Stimulated activated CD4-positive, alpha-beta T cell treated with anti-CD3 and anti-CD28 coated beads, Interleukin-4, amount 100 ng/mL, for 48 hours (primary cell): Measurements from ENCODE around the gene DUOXA2.

ENCODE experiments used
- DNase-seq, 2 donors: peaks; one replicate each; pipeline ENCODE4 v3.0.0-alpha.2; 2020; ENCODE audit warnings: low read depth in 2 of 2

The DUOXA2 gene

DNA sequence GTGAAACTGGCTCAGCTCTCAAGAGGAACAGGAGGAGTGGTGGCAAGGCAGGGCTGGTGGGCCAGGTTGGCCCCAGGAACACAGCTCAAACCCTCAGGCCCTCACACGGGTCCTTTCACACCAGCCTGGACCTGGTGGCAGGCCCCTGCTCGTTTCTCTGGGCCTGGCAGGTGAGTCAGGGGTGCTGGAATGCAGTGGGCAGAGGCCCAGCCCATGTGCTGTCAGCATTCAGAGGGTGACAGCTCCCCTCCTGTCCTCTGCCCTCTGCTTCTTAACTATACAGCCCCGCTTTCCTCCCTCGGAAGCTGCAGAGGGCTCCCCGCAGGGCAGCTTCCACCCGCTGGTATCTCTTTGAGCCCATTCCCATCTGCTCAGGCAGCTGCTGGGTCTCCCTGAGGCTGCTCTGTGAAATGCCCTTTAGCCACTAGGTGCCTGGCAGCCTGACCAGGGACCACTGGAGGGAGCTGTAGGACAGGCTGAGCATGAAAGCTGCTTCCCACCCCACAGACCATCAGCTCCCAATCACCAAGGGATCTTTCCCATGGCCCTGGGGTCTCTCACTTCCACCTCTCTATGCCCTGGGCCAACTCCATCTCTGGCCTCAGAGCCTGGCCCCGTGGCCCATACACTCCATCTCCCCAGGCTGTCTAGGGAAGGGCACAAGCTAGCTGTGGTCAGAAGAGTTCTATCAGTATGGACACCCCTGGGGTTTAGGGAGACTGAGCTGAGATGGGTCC lies 48.8 kb downstream of the DUOXA2 start:
- peak; percentile 50 to 54 for DNase-seq

DNA sequence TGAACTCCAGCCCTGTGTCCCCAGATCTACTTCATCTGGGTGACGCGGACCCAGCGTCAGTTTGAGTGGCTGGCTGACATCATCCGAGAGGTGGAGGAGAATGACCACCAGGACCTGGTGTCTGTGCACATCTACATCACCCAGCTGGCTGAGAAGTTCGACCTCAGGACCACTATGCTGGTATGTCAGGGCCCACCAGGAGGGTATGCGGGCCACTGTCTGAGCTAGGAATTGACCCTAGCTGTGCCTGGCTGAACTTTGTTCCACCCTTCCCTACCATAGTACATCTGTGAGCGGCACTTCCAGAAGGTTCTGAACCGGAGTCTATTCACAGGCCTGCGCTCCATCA lies 49.4 kb downstream of the DUOXA2 start:
- no peak for DNase-seq

DNA sequence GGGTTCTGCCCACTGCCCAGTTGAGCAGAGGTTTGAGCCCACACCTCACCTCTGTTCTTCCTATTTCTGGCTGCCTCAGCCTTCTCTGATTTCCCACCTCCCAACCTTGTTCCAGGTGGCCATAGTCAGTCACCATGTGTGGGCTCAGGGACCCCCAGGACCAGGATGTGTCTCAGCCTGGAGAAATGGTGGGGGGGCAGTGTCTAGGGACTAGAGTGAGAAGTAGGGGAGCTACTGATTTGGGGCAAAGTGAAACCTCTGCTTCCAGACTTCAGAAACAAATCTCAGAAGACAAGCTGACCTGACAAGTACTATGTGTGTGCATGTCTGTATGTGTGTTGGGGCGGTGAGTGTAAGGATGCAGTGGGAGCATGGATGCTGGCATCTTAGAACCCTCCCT lies 50.8 kb downstream of the DUOXA2 start:
- DNase-seq, result no peak

DNA sequence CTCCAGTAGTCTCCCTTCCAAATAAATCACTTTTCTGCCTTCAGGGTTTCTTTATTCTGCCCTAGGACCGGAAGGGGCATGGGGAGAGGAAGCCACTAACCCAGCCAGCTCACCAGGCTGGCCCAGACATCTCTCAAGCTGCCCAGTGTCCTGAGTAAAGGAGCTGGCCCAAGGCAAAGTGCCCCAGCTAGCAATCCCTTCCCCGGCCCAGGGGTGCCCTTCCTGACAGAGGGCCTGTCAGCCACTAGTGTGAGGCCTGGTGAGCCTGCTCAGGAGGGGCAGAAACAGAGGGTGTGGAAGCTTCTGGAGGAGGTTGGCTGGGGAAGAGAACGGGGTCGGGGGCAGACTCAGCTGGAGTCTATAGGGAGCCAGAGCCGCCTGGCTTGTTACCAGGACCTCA lies 51.4 kb downstream of the DUOXA2 start:
- no peak for DNase-seq

DNA sequence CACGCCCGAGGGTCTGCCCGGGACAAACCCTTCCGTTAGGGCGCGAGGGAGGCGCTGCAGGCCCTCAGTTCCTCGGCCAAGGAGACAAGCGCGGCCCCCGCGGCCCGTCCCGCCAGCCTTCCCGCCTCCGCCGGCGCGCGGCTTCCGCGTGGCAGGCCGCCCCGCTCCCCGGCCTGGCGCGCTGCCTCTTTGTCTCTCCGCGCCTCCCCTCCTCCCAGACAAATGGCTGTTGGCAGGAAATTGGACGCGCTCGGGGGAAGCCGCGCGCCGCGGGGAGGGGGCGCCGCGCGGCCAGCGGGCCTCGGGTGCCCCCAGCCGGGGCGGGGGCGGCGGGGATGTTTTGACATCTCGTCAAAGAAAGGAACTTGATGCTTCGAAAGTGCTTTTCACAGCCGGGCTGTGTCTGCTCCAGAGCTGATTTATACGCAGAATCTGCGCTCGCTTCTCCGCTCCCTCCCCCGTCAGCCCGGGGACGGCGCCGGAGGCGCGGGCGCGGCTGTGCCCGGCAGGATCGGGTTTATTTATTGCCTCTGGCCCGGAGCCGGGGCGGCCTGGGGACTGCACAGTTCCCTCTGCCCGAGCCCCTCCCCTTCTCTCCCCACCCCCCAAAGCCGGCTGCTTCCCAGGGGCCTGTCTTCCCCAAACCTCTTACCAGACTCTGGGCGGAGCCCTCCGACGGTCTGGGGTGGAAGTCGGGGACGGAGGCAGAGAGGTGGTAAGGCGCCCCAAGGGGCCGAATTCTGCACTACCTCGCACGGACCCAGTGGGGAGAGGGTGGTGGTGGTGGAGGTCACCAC lies 52.9 kb downstream of the DUOXA2 start:
- DNase-seq, result peak; percentile 78 to 81

DNA sequence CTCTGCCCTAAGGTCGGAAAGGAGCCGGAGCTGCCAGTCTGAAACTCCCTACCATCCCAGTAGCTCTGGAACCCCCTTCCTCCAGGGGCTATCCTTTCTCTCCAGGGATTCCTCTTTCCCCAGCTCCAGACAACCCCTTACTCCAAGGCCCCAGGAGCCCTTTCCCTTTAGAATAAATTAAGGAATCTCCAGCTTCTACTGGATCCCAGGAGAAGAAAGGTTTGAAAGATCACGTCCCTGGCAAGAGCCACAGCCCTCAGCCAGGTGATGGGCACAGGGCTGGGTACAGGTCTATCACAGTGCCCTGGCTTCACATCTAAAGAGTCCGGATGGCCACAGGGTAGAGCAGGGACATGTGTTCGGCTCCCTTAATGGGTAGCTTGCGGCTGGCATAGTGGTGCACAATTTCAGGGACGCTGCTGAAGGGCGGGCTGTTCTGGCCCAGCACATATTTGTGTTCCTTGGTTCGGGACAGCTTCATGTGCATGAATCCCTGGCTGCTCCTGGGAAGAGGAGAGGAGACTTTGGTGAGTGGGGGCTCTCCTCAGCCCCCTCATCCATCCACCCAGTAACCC lies 53.6 kb downstream of the DUOXA2 start:
- DNase-seq, result no peak
